SK-N-SH (cell line): ENCODE measurements around the gene LDLR. TPM values are rescaled to one million over a fixed set of nuclear protein-coding genes. Genes with fewer than 3 reads are reported as not detected.

Source experiments
- CTCF ChIA-PET: fragments of 300-600, 350-600 bp; formaldehyde crosslinking; extraction: SDS; loops from one replicate; lab custom pipeline; 2021; lab: Yijun Ruan, JAX
- POLR2A ChIA-PET: fragments of 350-600 bp; sonication (Branson Sonifier 250); formaldehyde crosslinking; extraction: SDS; loops from one replicate; lab custom pipeline; 2020; ENCODE audit warnings: antibody characterized with exemption, inconsistent platforms; lab: Yijun Ruan, JAX
- DNase-seq: peaks from one replicate; pipeline ENCODE4 v3.0.0; 2012
- H2AFZ ChIP-seq: fragments of 200-600 bp; sonication (generic); 2 replicates; pipeline ENCODE4 v1.8.1; 2016; ENCODE audit warnings: antibody characterized with exemption, mild to moderate bottlenecking, low read depth
- H3F3A ChIP-seq: fragments of 200-600 bp; sonication (generic); replicated peaks from 2 replicates; pipeline ENCODE3; 2016; ENCODE audit warnings: antibody characterized with exemption, mild to moderate bottlenecking; ENCODE audit not compliant: insufficient read depth
- H3K27ac ChIP-seq, 2 experiments: fragments of 200-500 bp in 1 of 2; fragments of 200-600 bp in 1 of 2; sonication (Bioruptor generic) in 1 of 2; sonication (generic), shearing (Covaris generic) in 1 of 2; 2 replicates each; pipeline versions ENCODE4 v1.5.1 to v1.6.1; 2014 to 2016; ENCODE audit warnings: low read depth in 2 of 2, inconsistent platforms in 1 of 2, low read length in 1 of 2, mild to moderate bottlenecking in 1 of 2, mixed read lengths in 1 of 2
- H3K27me3 ChIP-seq: fragments of 200-600 bp; sonication (generic), shearing (Covaris generic); 2 replicates; pipeline ENCODE4 v1.6.1; 2016; ENCODE audit warnings: mixed run types; ENCODE audit not compliant: insufficient read depth
- H3K36me3 ChIP-seq, 2 experiments: fragments of 200-500 bp in 1 of 2; fragments of 200-600 bp in 1 of 2; sonication (Bioruptor generic) in 1 of 2; sonication (generic) in 1 of 2; replicated peaks in 1 of 2; 2 replicates each; pipeline versions ENCODE3 to v1.5.1; 2014 to 2016; ENCODE audit warnings: low read length in 1 of 2, mild to moderate bottlenecking in 1 of 2; ENCODE audit not compliant: insufficient read depth in 2 of 2, control insufficient read depth in 1 of 2
- H3K4me1 ChIP-seq, 2 experiments: fragments of 200-500 bp in 1 of 2; fragments of 200-600 bp in 1 of 2; sonication (Bioruptor generic) in 1 of 2; sonication (generic), shearing (Covaris generic) in 1 of 2; 2 replicates each; pipeline versions ENCODE4 v1.5.1 to v1.6.1; 2014 to 2016; ENCODE audit warnings: low read depth in 1 of 2, low read length in 1 of 2, mixed run types in 1 of 2; ENCODE audit not compliant: insufficient read depth in 2 of 2, control insufficient read depth in 1 of 2
- H3K4me2 ChIP-seq: fragments of 200-600 bp; sonication (generic), shearing (Covaris generic); 2 replicates; pipeline ENCODE4 v1.6.1; 2017; ENCODE audit warnings: mixed run types
- H3K4me3 ChIP-seq, 2 experiments: fragments of 200-500 bp in 1 of 2; fragments of 200-600 bp in 1 of 2; sonication (Bioruptor generic) in 1 of 2; sonication (generic), shearing (Covaris generic) in 1 of 2; 2 replicates each; pipeline versions ENCODE4 v1.5.1 to v1.8.1; 2014 to 2016; ENCODE audit warnings: low read depth in 2 of 2, inconsistent platforms in 1 of 2, low read length in 1 of 2, mild to moderate bottlenecking in 1 of 2, mixed read lengths in 1 of 2, moderate library complexity in 1 of 2
- H3K79me2 ChIP-seq: fragments of 200-600 bp; sonication (generic); 2 replicates; pipeline ENCODE4 v1.8.1; 2017; ENCODE audit warnings: mild to moderate bottlenecking; ENCODE audit not compliant: insufficient read depth
- H3K9ac ChIP-seq: fragments of 200-600 bp; sonication (generic); 2 replicates; pipeline ENCODE4 v1.6.1; 2017; ENCODE audit warnings: mixed run types
- H3K9me2 ChIP-seq: fragments of 200-600 bp; sonication (generic); 2 replicates; pipeline ENCODE4 v1.6.1; 2017; ENCODE audit warnings: mixed run types
- H3K9me3 ChIP-seq: fragments of 200-600 bp; sonication (generic); 2 replicates; pipeline ENCODE4 v1.6.1; 2017; ENCODE audit warnings: mixed run types, mild to moderate bottlenecking, moderate library complexity
- H4K20me1 ChIP-seq: fragments of 200-600 bp; sonication (generic); 2 replicates; pipeline ENCODE4 v1.6.1; 2017; ENCODE audit warnings: mild to moderate bottlenecking, mixed run types; ENCODE audit not compliant: insufficient read depth
- CHD2 ChIP-seq: fragments of 150-350 bp; IDR thresholded peaks from 2 replicates; pipeline ENCODE4 v1.6.1; 2018; ENCODE audit warnings: low read length; ENCODE audit not compliant: partially characterized antibody
- EP300 ChIP-seq, 2 experiments: IDR thresholded peaks; 2 replicates each; pipeline versions ENCODE4 v1.4.0 to v1.6.1; 2012; ENCODE audit warnings: borderline replicate concordance in 1 of 2, low read depth in 1 of 2, low read length in 1 of 2
- FOSL2 ChIP-seq: IDR thresholded peaks from 2 replicates; pipeline ENCODE4 v1.4.0; 2012; ENCODE audit warnings: low read depth, mild to moderate bottlenecking, moderate library complexity, borderline replicate concordance
- FOXJ3 ChIP-seq: sonication (generic); formaldehyde crosslinking; IDR thresholded peaks from 2 replicates; pipeline ENCODE4 v1.5.1; 2020; ENCODE audit warnings: mild to moderate bottlenecking, missing genetic modification reagents
- MXI1 ChIP-seq: IDR thresholded peaks from 2 replicates; pipeline ENCODE4 v1.6.1; 2012; ENCODE audit warnings: mild to moderate bottlenecking, low read depth, low read length, improper control_type of control experiment
- NFIC ChIP-seq: IDR thresholded peaks from 2 replicates; pipeline ENCODE4 v1.4.0; 2012; ENCODE audit warnings: borderline replicate concordance
- POLR2AphosphoS5 ChIP-seq: IDR thresholded peaks from 2 replicates; pipeline ENCODE4 v1.6.1; 2012; ENCODE audit warnings: low read depth, low read length
- RAD21 ChIP-seq: IDR thresholded peaks from 2 replicates; pipeline ENCODE4 v1.6.1; 2012; ENCODE audit warnings: mild to moderate bottlenecking, low read length
- RFX5 ChIP-seq: IDR thresholded peaks from 2 replicates; pipeline ENCODE4 v1.6.1; 2012; ENCODE audit warnings: mild to moderate bottlenecking, improper control_type of control experiment, low read length
- RXRA ChIP-seq: IDR thresholded peaks from 2 replicates; pipeline ENCODE4 v1.4.0; 2012; ENCODE audit warnings: low read depth, mild to moderate bottlenecking, borderline replicate concordance
- SIN3A ChIP-seq: IDR thresholded peaks from 2 replicates; pipeline ENCODE4 v1.6.1; 2012; ENCODE audit warnings: low read depth, mild to moderate bottlenecking, low read length, moderate library complexity, borderline replicate concordance
- SMC3 ChIP-seq: IDR thresholded peaks from 2 replicates; pipeline ENCODE4 v1.6.1; 2012; ENCODE audit warnings: low read depth, low read length, improper control_type of control experiment
- TAF1 ChIP-seq: IDR thresholded peaks from 2 replicates; pipeline ENCODE4 v1.6.1; 2012; ENCODE audit warnings: low read depth, mild to moderate bottlenecking, low read length, moderate library complexity, borderline replicate concordance
- TEAD4 ChIP-seq: IDR thresholded peaks from 2 replicates; pipeline ENCODE4 v1.4.0; 2012; ENCODE audit warnings: mild to moderate bottlenecking, borderline replicate concordance; ENCODE audit not compliant: insufficient read depth
- WGBS: methylation state at CpG from one replicate; pipeline ENCODE4 v1.1.6; 2017; ENCODE audit warnings: low lambda C conversion rate; 5-methylcytosine and 5-hydroxymethylcytosine counted together
- polyA plus RNA-seq, 3 experiments: library from polyadenylated mRNA; depleted of rRNA; stranded (reverse); fragments of >200 nt; gene quantifications; 2 replicates each; pipeline ENCODE4 v1.2.3, GENCODE V29; 2012
- TF ChIP-seq, protein P1 (sequence below): fragments of 150-350 bp; IDR thresholded peaks from 2 replicates; pipeline ENCODE4 v1.6.1; 2016; ENCODE audit warnings: mild to moderate bottlenecking, low read depth, low read length
- TF ChIP-seq, protein P2 (sequence below): IDR thresholded peaks from 2 replicates; pipeline ENCODE4 v1.4.0; 2012; ENCODE audit warnings: low read depth
- TF ChIP-seq, protein P3 (sequence below): IDR thresholded peaks from 2 replicates; pipeline ENCODE4; 2012
- TF ChIP-seq, protein P4 (sequence below): IDR thresholded peaks from 2 replicates; pipeline ENCODE4 v1.4.0; 2012; ENCODE audit warnings: low read depth, borderline replicate concordance
- TF ChIP-seq, protein P5 (sequence below): IDR thresholded peaks from 2 replicates; pipeline ENCODE4 v1.4.0; 2012; ENCODE audit warnings: low read depth, borderline replicate concordance

LDLR gene
- 20.7 and 25.1 TPM in 2 replicates for polyA plus RNA-seq (2012; rRNA removed)
- 12.1 and 14.9 TPM in 2 replicates for polyA plus RNA-seq (2012; cell fraction: cytosol; rRNA removed)
- polyA plus RNA-seq (2012; cell fraction: nucleus; rRNA removed): 26.4 and 31.2 TPM in 2 replicates

DNA sequence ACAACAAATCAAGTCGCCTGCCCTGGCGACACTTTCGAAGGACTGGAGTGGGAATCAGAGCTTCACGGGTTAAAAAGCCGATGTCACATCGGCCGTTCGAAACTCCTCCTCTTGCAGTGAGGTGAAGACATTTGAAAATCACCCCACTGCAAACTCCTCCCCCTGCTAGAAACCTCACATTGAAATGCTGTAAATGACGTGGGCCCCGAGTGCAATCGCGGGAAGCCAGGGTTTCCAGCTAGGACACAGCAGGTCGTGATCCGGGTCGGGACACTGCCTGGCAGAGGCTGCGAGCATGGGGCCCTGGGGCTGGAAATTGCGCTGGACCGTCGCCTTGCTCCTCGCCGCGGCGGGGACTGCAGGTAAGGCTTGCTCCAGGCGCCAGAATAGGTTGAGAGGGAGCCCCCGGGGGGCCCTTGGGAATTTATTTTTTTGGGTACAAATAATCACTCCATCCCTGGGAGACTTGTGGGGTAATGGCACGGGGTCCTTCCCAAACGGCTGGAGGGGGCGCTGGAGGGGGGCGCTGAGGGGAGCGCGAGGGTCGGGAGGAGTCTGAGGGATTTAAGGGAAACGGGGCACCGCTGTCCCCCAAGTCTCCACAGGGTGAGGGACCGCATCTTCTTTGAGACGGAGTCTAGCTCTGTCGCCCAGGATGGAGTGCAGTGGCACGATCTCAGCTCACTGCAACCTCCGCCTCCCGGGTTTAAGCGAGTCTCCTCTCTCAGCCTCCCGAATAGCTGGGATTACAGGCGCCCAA lies at the start of gene LDLR:
LDLR (plus strand) TSS at position 210 of the 760 bp plus-strand sequence; CDS start at position 296, 86 bp downstream.
- no peaks in the 10 kb centered on the region for H4K20me1 ChIP-seq
- H3K27ac ChIP-seq: peak within 1 kb of the TSS; percentile 71 to 85
- H3K36me3 ChIP-seq: no peaks in the 10 kb centered on the region
- H3K4me2 ChIP-seq: peak within 1 kb of the TSS; percentile 97
- peaks cover 7 to 24% of the 10 kb centered on the region in 2 experiments for H3K4me1 ChIP-seq
- peak within 1 kb of the TSS; percentile 58 to 66 for H3K4me3 ChIP-seq
- no peaks in the 10 kb centered on the region for H3K9me3 ChIP-seq
- POLR2A ChIA-PET: no interaction called here
- peaks cover 48% of the 10 kb centered on the region for H3K79me2 ChIP-seq
- H3K9ac ChIP-seq: peak within 1 kb of the TSS; percentile 78
- WGBS: 2% methylated on average over 28 of the region's 43 CpGs
- peaks cover 43% of the 10 kb centered on the region for H3F3A ChIP-seq
- TF ChIP-seq, protein P1, sequence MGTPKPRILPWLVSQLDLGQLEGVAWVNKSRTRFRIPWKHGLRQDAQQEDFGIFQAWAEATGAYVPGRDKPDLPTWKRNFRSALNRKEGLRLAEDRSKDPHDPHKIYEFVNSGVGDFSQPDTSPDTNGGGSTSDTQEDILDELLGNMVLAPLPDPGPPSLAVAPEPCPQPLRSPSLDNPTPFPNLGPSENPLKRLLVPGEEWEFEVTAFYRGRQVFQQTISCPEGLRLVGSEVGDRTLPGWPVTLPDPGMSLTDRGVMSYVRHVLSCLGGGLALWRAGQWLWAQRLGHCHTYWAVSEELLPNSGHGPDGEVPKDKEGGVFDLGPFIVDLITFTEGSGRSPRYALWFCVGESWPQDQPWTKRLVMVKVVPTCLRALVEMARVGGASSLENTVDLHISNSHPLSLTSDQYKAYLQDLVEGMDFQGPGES: no peak
- TF ChIP-seq, protein P2, sequence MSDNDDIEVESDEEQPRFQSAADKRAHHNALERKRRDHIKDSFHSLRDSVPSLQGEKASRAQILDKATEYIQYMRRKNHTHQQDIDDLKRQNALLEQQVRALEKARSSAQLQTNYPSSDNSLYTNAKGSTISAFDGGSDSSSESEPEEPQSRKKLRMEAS: peak; percentile 67; the same call in 1 of the 2 replicates
- peak; percentile 67 for TF ChIP-seq POLR2AphosphoS5
- TF ChIP-seq RXRA: no peak
- peak; percentile 39 for TF ChIP-seq TAF1
- TF ChIP-seq FOSL2: no peak; the same call in 1 of the 2 replicates
- 0 out of 4 replicates have a peak, but pooled peaks of 1 of the 2 experiments have one; percentile 25 for TF ChIP-seq EP300 (IDR thresholded peaks at IDR 0.05; ENCODE audit: borderline replicate concordance in 1 of 2, low read depth in 1 of 2, low read length in 1 of 2)
- peak; percentile 84 for TF ChIP-seq MXI1
- TF ChIP-seq, protein P3, sequence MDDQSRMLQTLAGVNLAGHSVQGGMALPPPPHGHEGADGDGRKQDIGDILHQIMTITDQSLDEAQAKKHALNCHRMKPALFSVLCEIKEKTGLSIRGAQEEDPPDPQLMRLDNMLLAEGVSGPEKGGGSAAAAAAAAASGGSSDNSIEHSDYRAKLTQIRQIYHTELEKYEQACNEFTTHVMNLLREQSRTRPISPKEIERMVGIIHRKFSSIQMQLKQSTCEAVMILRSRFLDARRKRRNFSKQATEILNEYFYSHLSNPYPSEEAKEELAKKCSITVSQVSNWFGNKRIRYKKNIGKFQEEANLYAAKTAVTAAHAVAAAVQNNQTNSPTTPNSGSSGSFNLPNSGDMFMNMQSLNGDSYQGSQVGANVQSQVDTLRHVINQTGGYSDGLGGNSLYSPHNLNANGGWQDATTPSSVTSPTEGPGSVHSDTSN: peak; percentile 33
- 0 out of 2 replicates have a peak, but pooled peaks have one; percentile 38 for TF ChIP-seq RFX5
- TF ChIP-seq CHD2: peak; percentile 71
- TF ChIP-seq RAD21: 0 out of 2 replicates have a peak, but pooled peaks have one; percentile 1
- no peaks in the 10 kb centered on the region for H3K27me3 ChIP-seq
- H2AFZ ChIP-seq: peak within 1 kb of the TSS; percentile 88
- DNase-seq: peak; percentile 80
- CTCF ChIA-PET: interaction anchor here (1.4 to 7.6 kb wide), 6 partner anchors 9 to 153 kb away, joined by 3 to 47 read pairs (median 6); no protein-coding TSS in a partner anchor
- no peaks in the 10 kb centered on the region for H3K9me2 ChIP-seq

DNA sequence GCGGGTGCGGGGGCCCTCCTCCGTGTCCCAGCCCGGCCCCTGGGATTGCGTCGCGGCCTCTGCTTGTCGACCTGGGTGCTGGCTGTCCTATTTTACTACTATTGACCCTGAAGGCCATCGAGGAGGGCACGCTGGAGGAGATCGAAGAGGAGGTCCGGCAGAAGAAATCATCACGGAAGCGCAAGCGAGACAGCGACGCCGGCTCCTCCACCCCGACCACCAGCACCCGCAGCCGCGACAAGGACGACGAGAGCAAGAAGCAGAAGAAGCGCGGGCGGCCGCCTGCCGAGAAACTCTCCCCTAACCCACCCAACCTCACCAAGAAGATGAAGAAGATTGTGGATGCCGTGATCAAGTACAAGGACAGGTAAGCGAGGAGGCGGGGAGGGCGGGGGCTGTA lies 48.1 kb upstream of the LDLR start:
- no peaks in the 10 kb centered on the region for H3K9me2 ChIP-seq
- CTCF ChIA-PET: interaction anchor here (0.7 to 1.3 kb wide), 2 partner anchors 85 to 104 kb away, joined by 3 to 7 read pairs; no protein-coding TSS in a partner anchor
- no peak overlapping the region for H3K4me2 ChIP-seq
- H3F3A ChIP-seq: no peaks in the 10 kb centered on the region
- POLR2A ChIA-PET: interaction anchor here (0.6 kb wide), 1 partner anchor 173 kb away, joined by 6 read pairs; no protein-coding TSS in a partner anchor
- H3K4me1 ChIP-seq: no peaks in the 10 kb centered on the region
- DNase-seq: no peak
- H2AFZ ChIP-seq: no peak overlapping the region
- peaks cover 40 to 49% of the 10 kb centered on the region in 2 experiments for H3K36me3 ChIP-seq
- no peaks in the 10 kb centered on the region; the same call in 1 of the 2 replicates for H4K20me1 ChIP-seq
- WGBS: 98% methylated on average over 33 of the region's 33 CpGs
- peaks cover 17% of the 10 kb centered on the region for H3K79me2 ChIP-seq
- H3K9me3 ChIP-seq: no peaks in the 10 kb centered on the region
- H3K27me3 ChIP-seq: no peaks in the 10 kb centered on the region
- no peak overlapping the region for H3K9ac ChIP-seq
- no peak overlapping the region; a peak in 1 of 4 replicates for H3K27ac ChIP-seq
- H3K4me3 ChIP-seq: no peak overlapping the region
- TF ChIP-seq TAF1 (no peak), SIN3A (no peak), RAD21 (no peak), TEAD4 (no peak), NFIC (no peak), RFX5 (no peak), CHD2 (no peak), SMC3 (no peak), FOXJ3 (CRISPR knock-in tag) (no peak)
- TF ChIP-seq, protein P4, sequence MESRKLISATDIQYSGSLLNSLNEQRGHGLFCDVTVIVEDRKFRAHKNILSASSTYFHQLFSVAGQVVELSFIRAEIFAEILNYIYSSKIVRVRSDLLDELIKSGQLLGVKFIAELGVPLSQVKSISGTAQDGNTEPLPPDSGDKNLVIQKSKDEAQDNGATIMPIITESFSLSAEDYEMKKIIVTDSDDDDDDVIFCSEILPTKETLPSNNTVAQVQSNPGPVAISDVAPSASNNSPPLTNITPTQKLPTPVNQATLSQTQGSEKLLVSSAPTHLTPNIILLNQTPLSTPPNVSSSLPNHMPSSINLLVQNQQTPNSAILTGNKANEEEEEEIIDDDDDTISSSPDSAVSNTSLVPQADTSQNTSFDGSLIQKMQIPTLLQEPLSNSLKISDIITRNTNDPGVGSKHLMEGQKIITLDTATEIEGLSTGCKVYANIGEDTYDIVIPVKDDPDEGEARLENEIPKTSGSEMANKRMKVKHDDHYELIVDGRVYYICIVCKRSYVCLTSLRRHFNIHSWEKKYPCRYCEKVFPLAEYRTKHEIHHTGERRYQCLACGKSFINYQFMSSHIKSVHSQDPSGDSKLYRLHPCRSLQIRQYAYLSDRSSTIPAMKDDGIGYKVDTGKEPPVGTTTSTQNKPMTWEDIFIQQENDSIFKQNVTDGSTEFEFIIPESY: no peak
- TF ChIP-seq, protein P2: no peak
- TF ChIP-seq, protein P5, sequence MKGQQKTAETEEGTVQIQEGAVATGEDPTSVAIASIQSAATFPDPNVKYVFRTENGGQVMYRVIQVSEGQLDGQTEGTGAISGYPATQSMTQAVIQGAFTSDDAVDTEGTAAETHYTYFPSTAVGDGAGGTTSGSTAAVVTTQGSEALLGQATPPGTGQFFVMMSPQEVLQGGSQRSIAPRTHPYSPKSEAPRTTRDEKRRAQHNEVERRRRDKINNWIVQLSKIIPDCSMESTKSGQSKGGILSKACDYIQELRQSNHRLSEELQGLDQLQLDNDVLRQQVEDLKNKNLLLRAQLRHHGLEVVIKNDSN: no peak
